Ascending aorta (tissue), 1 donor: ENCODE data around the gene ARL6IP1. TPM values are rescaled to one million over a fixed set of nuclear protein-coding genes. Genes with fewer than 3 reads are reported as not detected.

Experiments
- total RNA-seq: library from RNA; depleted of rRNA; stranded (reverse); fragments of >200 nt; gene quantifications from one replicate; pipeline ENCODE4 v1.1.0, GENCODE V29; 2016

ARL6IP1 gene
- total RNA-seq, 1 donor from 2014 or later = 71.6 TPM

Other genes with a start within 250 kb of the ARL6IP1 start
- 110 TPM for gene NOMO2, start 239.5 kb downstream of the ARL6IP1 start, total RNA-seq
- gene RPS15A, start 11.2 kb downstream of the ARL6IP1 start, total RNA-seq = 540 TPM
- gene SMG1, start 124.9 kb upstream of the ARL6IP1 start, total RNA-seq = 48.3 TPM
- gene TMC7, start 182.4 kb upstream of the ARL6IP1 start, total RNA-seq = 10.0 TPM